CMK (cell line): ENCODE results near the gene SNRNP40.
"Not testable (repeated sequence)": the region's sequence is repeated elsewhere in the genome, so short reads cannot be mapped to it uniquely, and the experiment has no call there.

Source experiments
- DNase-seq: peaks from one replicate; pipeline ENCODE4 v3.0.0-alpha.2; 2010; ENCODE audit warnings: low read depth

SNRNP40 gene

GRCh38 chr1:31296486-31297276 lies at the start of gene SNRNP40, which contains the start of gene ZCCHC17:
SNRNP40 (minus strand) TSS chr1:31296788; CDS start chr1:31296751, 37 bp downstream.
ZCCHC17 (plus strand) TSS chr1:31297032; CDS start chr1:31310099, 13,067 bp downstream.
- DNase-seq, result peak; percentile 98

DNA sequence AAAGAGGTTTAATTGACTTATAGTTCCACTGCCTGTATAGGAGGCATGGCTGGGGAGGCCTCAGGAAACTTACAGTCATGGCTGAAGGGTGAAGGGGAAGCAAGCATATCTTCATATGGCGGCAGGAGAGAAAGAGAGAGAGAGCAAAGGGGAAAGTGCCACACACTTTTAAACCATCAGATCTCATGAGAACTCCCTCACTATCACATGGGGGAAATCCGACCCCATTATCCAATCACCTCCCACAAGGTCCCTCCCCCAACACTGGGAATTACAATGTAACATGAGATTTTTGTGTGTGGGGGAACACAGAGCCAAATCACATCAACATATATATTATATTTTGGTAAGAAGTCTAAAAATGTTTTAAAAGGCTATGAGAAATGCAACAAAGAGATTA lies 49.0 kb upstream of the SNRNP40 start:
- DNase-seq, result no peak

DNA sequence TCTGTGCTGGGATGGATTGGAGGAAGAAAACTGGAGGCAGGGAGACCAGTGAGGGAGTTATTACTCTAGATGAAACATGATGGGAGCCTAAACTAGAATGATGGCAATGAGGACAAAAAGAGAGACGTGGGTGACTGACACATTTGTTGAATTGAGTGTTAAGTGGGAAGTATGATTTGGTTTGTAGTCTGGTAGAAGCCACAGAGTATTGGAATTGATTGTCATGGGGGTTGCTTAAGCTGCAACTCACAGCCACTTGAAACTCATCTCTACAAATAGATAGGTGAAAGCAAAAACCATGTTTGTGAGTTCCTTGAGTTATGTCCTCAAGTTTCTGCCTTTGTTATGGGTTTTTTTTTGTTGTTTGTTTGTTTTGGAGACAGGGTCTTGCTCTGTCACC lies 47.9 kb upstream of the SNRNP40 start:
- DNase-seq, result no peak

GRCh38 chr1:31336687-31337467 lies 40.3 kb upstream of the SNRNP40 start:
- no peak for DNase-seq

GRCh38 chr1:31335007-31335406 lies 38.4 kb upstream of the SNRNP40 start:
- DNase-seq, result no peak

DNA sequence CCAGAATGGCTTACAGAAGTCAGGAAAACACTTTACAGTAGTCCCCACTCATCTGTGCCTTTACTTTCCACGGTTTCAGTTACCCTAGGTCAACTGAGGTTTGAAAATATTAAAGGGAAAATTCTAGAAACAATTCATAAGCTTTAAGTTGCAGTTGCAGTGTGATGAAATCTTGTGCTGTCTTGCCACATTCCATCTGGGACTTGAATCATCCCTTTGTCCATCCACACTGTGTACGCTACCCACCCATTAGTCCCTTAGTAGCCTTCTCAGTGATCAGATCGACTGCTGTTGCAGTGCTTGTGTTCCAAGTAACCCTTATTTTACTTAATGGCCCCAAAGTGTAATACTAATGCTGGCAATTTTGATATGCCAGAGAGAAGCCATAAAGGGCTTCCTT lies 30.8 kb upstream of the SNRNP40 start:
- no peak for DNase-seq

DNA sequence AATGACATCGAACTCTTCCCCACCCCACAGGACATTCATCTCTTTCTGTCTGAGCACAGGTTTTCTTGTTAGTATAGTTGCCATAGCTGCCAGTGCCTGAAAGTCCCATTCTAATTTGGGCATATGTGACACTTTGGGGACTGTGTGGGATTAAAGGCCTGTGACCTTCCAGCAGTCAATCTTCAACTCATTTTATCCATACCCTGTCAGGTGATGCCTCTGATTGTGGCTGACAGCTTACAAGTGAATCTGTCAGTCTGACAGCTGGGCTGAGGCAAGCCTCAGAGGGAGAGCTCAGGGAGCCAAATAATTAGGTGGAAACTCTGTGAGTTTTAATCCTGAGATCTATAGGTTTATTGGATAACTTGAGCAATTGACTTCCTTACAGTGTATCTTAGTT lies 29.9 kb upstream of the SNRNP40 start:
- no peak for DNase-seq

- no peak for DNase-seq
These were observed 28.4 kb upstream of the SNRNP40 start for GRCh38 chr1:31324992-31325391.

- no peak for DNase-seq
These were observed 27.5 kb upstream of the SNRNP40 start for GRCh38 chr1:31324093-31324492.

- no peak for DNase-seq
These were observed 21.6 kb upstream of the SNRNP40 start for GRCh38 chr1:31318146-31318545.

- no peak for DNase-seq
These were observed 19.3 kb upstream of the SNRNP40 start for GRCh38 chr1:31315902-31316301.

- DNase-seq, result no peak
These were observed 13.6 kb upstream of the SNRNP40 start for GRCh38 chr1:31310198-31310597.

DNA sequence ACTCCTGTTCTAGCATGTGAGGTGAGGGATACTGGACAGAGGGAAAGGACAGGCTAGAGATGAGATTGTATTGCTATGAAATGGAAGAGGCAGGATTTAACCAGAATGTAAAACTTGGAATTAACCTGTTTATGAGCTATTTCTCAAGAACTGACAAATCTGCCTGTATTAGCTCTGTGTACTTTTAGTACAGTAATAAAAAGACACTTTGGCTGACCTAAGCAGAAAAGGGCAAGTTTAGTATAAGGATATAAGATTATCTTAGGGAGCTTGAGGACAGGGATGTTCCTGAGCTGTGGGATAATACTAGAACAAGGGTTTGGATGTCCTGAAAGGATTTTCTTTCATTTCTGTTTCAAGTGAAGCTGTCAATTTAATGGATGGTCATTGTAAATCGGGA lies 11.4 kb upstream of the SNRNP40 start:
- no peak for DNase-seq

DNA sequence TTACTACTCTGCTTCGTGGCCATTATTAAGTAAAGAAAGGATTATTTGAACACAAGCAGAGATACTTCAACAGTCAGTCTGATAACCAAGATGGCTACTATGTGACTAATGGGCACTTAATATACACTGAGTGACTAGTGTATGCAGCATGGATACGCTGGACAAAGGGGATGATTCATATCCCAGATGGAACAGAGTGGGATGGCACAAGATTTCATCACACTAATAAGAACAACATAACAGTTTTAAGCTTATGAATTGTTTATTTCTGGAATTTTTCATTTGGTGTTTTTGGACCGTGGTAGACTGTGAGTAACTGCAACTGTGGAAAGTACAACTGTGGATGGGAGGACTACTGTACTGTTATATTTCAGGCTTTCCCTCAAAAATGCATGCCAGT lies 9.7 kb upstream of the SNRNP40 start:
- no peak for DNase-seq

DNA sequence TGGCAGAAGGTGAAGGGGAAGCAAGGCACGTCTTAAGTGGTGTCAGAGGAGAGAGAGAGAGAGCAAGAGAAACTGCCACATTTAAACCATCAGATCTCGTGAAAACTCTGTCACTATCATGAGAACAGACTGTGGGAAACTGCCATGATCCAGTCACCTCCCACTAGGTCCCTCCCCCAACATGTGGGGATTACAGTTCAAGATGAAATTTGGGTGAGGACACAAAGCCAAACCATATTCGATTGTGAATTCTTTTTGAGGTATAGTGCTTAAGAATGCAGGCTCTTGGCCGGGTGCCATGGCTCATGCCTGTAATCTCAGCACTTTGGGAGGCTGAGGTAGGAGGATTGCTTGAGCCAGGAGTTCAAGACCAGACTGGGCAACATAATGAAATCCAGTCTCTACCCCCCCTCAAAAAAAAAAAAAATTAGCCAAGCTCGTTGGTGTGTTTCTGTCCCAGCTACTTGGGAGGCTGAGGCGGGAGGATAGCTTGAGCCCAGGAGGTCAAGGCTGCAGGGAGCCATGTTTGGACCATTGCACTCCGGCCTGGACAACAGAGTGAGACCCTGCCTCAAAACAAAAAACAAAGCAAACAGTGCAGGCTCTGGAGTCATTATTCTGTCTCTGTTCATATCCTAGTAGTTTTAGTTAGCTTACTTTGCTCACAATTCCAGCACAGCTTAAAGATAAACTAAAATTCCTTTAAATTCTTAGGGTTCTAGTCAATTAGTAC lies 6.3 kb upstream of the SNRNP40 start:
- DNase-seq, result no peak

GRCh38 chr1:31300193-31300592 lies 3.6 kb upstream of the SNRNP40 start:
- DNase-seq, result no peak

DNA sequence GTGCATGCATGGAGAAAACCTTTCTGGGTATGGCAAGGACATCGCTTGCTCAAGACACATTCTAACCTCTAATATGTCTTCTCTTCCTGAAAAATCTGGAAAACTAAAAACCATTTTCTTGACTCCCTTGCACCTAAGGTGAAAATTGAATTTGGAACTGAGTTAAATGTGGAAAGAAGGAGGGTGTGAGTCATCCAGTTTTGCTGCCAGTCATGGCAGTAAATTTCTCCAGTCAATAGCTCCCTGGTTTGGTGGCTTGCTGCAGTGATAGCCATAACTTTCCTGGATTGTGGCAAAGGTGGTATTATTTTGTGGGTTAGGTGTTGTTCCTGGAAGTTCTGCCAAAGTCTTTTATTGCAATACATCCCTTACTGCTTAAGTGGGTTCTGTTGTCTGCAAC lies 2.8 kb upstream of the SNRNP40 start:
- DNase-seq, result no peak

GRCh38 chr1:31297277-31298247 lies 974 bp upstream of the SNRNP40 start:
- no peak for DNase-seq

- DNase-seq, result no peak
These were observed 608 bp downstream of the SNRNP40 start for GRCh38 chr1:31295874-31296485.

- no peak for DNase-seq
These were observed 7.6 kb downstream of the SNRNP40 start for GRCh38 chr1:31289021-31289420.

DNA sequence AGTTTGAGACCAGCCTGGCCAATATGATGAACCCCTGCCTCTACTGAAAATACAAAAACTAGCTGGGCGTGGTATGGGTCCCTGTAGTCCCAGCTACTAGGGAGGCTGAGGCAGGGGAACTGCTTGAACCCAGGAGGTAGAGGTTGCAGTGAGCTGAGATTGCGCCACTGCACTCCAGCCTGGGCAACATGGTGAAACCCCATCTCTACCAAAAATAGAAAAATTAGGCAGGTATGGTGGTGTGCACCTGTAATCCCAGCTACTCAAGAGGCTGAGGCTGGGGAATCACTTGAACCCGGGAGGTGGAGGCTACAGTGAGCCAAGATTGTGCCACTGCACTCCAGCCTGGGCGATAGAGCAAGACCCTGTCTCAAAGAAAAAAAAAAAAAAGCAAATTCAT lies 8.8 kb downstream of the SNRNP40 start:
- not testable (repeated sequence) for DNase-seq
